ENCODE results near the gene TMEM82. TPM values are rescaled to one million over a fixed set of nuclear protein-coding genes. Genes with fewer than 3 reads are reported as not detected.
A peak's percentile ranks its signal among the peaks of the same experiment; 100 is the strongest.
"Not testable (repeated sequence)": the region's sequence is repeated elsewhere in the genome, so short reads cannot be mapped to it uniquely, and the experiment has no call there.

Gene TMEM82
- total RNA-seq: under 1 TPM in 1 of 4 donors, not detected in 3; 0.33 TPM

GRCh38 chr1:15742339-15742801 lies at the start of gene TMEM82:
TSS of gene TMEM82 (plus strand) at chr1:15742499. CDS start at chr1:15742560, 61 bp downstream.
- intact Hi-C loops (cut with DNase I; ENCODE audit: low total_unique reads): no loop called here
- H3K4me1 ChIP-seq: peaks cover 27% of the 10 kb centered on the region in 2 donors
- no peaks in the 10 kb centered on the region for H3K36me3 ChIP-seq
- in situ Hi-C loops (cut with MboI; ENCODE audit: low sequenced_read_pairs in 4 of 4): loop anchor here in 1 of 4 donors (25.0 kb wide), 1 partner anchor 155 kb away; the partner anchor contains the start of gene AGMAT
- H3K4me3 ChIP-seq: no peak within 1 kb of the TSS
- TF ChIP-seq POLR2A (IDR thresholded peaks at IDR 0.05): no peak
- no peak for TF ChIP-seq CTCF (IDR thresholded peaks at IDR 0.05 in 4 of 5, conservative IDR thresholded peaks at IDR 0.05 in 1 of 5)
- peak within 1 kb of the TSS in 3 of 4 donors; percentile 3 to 86 (median 42) for H3K27ac ChIP-seq
- ATAC-seq (no peak), DNase-seq (no peak)
- H3K9me3 ChIP-seq: no peaks in the 10 kb centered on the region
- H3K27me3 ChIP-seq: no peaks in the 10 kb centered on the region

GRCh38 chr1:15693371-15693770 lies 48.9 kb upstream of the TMEM82 start:
- intact Hi-C loops (cut with DNase I; ENCODE audit: low total_unique reads): no loop called here
- DNase-seq (no peak), ATAC-seq (no peak)
- Histone ChIP-seq H3K4me1 (peaks cover 40 to 50% of the 10 kb centered on the region in 2 donors), H3K9me3 (no peaks in the 10 kb centered on the region), H3K36me3 (no peaks in the 10 kb centered on the region), H3K27ac (peak overlapping the region; percentile 28 to 89 (median 47)), H3K27me3 (no peaks in the 10 kb centered on the region), H3K4me3 (no peak overlapping the region)
- TF ChIP-seq POLR2A (IDR thresholded peaks at IDR 0.05) (no peak), CTCF (IDR thresholded peaks at IDR 0.05 in 4 of 5, conservative IDR thresholded peaks at IDR 0.05 in 1 of 5) (no peak)
- in situ Hi-C loops (cut with MboI; ENCODE audit: low sequenced_read_pairs in 4 of 4): no loop called here

GRCh38 chr1:15696956-15697521 lies 45.3 kb upstream of the TMEM82 start:
- H3K36me3 ChIP-seq: no peaks in the 10 kb centered on the region
- no peaks in the 10 kb centered on the region for H3K9me3 ChIP-seq
- DNase-seq (no peak), ATAC-seq (peak in 1 of 2 donors; percentile 11)
- intact Hi-C loops (cut with DNase I; ENCODE audit: low total_unique reads): no loop called here
- peak overlapping the region; percentile 24 to 71 (median 54) for H3K27ac ChIP-seq
- in situ Hi-C loops (cut with MboI; ENCODE audit: low sequenced_read_pairs in 4 of 4): no loop called here
- H3K27me3 ChIP-seq: no peaks in the 10 kb centered on the region
- peaks cover 35 to 37% of the 10 kb centered on the region in 2 donors for H3K4me1 ChIP-seq
- H3K4me3 ChIP-seq: no peak overlapping the region
- TF ChIP-seq POLR2A (IDR thresholded peaks at IDR 0.05) (no peak), CTCF (IDR thresholded peaks at IDR 0.05 in 4 of 5, conservative IDR thresholded peaks at IDR 0.05 in 1 of 5) (no peak)

GRCh38 chr1:15698201-15698600 lies 44.1 kb upstream of the TMEM82 start:
- TF ChIP-seq CTCF (IDR thresholded peaks at IDR 0.05 in 4 of 5, conservative IDR thresholded peaks at IDR 0.05 in 1 of 5) (no peak), POLR2A (IDR thresholded peaks at IDR 0.05) (no peak)
- no peak overlapping the region for H3K27ac ChIP-seq
- no peak for DNase-seq
- H3K27me3 ChIP-seq: no peaks in the 10 kb centered on the region
- in situ Hi-C loops (cut with MboI; ENCODE audit: low sequenced_read_pairs in 4 of 4) (no loop called here), intact Hi-C loops (cut with DNase I; ENCODE audit: low total_unique reads) (no loop called here)
- H3K36me3 ChIP-seq: no peaks in the 10 kb centered on the region
- peaks cover 30 to 43% of the 10 kb centered on the region in 2 donors for H3K4me1 ChIP-seq
- H3K9me3 ChIP-seq: no peaks in the 10 kb centered on the region
- no peak for ATAC-seq
- H3K4me3 ChIP-seq: no peak overlapping the region

GRCh38 chr1:15699321-15699720 lies 43.0 kb upstream of the TMEM82 start:
- H3K4me3 ChIP-seq; intact Hi-C loops (cut with DNase I; ENCODE audit: low total_unique reads); ATAC-seq; H3K27ac ChIP-seq; H3K9me3 ChIP-seq; H3K27me3 ChIP-seq; DNase-seq; H3K36me3 ChIP-seq; in situ Hi-C loops (cut with MboI; ENCODE audit: low sequenced_read_pairs in 4 of 4): not testable (repeated sequence)
- H3K4me1 ChIP-seq: peaks cover 36 to 49% of the 10 kb centered on the region in 2 donors
